ENCODE data around the gene MGA.

- TF ChIP-seq, protein P1, sequence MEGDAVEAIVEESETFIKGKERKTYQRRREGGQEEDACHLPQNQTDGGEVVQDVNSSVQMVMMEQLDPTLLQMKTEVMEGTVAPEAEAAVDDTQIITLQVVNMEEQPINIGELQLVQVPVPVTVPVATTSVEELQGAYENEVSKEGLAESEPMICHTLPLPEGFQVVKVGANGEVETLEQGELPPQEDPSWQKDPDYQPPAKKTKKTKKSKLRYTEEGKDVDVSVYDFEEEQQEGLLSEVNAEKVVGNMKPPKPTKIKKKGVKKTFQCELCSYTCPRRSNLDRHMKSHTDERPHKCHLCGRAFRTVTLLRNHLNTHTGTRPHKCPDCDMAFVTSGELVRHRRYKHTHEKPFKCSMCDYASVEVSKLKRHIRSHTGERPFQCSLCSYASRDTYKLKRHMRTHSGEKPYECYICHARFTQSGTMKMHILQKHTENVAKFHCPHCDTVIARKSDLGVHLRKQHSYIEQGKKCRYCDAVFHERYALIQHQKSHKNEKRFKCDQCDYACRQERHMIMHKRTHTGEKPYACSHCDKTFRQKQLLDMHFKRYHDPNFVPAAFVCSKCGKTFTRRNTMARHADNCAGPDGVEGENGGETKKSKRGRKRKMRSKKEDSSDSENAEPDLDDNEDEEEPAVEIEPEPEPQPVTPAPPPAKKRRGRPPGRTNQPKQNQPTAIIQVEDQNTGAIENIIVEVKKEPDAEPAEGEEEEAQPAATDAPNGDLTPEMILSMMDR (IDR thresholded peaks at IDR 0.05) = no peak
- no peak for TF ChIP-seq POLR2A (IDR thresholded peaks at IDR 0.05)
Observed at GRCh38 chr15:41804916-41805666, 144.9 kb downstream of the MGA start.
